AG09319 (cell line): ENCODE data around the gene IL11.
"Not testable (repeated sequence)": the region's sequence is repeated elsewhere in the genome, so short reads cannot be mapped to it uniquely, and the experiment has no call there.

Experiments used
- DNase-seq: peaks from one replicate; pipeline ENCODE4 v3.0.0-alpha.2; 2010; ENCODE audit warnings: low read depth; ENCODE audit errors: extremely low read depth
- TF ChIP-seq, protein P1 (sequence below): IDR thresholded peaks from 2 replicates; pipeline ENCODE4 v1.5.1; 2011; ENCODE audit warnings: low read depth, mild to moderate bottlenecking, inconsistent platforms, low read length, moderate library complexity

The IL11 gene

DNA sequence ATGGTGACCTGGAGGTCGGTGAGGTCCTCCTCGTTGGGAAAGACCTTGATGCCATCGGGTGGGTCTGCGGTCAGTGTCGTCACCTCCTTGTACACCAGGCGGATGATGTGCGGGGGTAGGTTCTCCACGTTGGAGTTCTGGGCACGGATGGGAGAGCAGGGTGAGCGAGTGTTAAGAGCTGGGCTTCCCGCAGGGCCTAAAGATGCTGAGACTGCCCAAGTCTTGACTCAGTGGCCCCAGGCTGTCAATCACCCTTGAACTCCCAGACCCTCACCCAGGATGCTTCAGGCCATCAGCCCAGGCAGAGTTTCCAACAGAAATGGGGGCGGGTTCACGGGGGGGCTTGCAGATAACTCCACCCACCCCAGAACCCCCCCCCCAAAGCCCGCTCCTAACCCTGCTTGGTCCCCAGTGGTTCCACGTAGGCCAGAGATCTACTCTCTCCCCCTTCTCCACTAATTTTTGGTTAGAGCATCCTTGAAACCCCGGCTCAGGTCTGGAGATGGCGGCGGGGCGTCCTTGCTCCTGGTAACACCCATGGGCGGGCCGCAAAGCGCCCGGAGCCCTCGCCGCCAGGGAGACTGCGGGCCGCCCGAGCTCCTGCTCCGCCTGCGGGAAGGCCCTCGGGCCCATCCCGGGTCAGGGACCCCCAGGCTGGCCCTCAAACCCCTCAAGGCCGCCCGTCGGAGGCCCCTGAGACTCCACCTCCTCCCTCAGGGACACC, 36.7 kb upstream of the IL11 start:
- DNase-seq = no peak
- TF ChIP-seq, protein P1, sequence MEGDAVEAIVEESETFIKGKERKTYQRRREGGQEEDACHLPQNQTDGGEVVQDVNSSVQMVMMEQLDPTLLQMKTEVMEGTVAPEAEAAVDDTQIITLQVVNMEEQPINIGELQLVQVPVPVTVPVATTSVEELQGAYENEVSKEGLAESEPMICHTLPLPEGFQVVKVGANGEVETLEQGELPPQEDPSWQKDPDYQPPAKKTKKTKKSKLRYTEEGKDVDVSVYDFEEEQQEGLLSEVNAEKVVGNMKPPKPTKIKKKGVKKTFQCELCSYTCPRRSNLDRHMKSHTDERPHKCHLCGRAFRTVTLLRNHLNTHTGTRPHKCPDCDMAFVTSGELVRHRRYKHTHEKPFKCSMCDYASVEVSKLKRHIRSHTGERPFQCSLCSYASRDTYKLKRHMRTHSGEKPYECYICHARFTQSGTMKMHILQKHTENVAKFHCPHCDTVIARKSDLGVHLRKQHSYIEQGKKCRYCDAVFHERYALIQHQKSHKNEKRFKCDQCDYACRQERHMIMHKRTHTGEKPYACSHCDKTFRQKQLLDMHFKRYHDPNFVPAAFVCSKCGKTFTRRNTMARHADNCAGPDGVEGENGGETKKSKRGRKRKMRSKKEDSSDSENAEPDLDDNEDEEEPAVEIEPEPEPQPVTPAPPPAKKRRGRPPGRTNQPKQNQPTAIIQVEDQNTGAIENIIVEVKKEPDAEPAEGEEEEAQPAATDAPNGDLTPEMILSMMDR = no peak

DNA sequence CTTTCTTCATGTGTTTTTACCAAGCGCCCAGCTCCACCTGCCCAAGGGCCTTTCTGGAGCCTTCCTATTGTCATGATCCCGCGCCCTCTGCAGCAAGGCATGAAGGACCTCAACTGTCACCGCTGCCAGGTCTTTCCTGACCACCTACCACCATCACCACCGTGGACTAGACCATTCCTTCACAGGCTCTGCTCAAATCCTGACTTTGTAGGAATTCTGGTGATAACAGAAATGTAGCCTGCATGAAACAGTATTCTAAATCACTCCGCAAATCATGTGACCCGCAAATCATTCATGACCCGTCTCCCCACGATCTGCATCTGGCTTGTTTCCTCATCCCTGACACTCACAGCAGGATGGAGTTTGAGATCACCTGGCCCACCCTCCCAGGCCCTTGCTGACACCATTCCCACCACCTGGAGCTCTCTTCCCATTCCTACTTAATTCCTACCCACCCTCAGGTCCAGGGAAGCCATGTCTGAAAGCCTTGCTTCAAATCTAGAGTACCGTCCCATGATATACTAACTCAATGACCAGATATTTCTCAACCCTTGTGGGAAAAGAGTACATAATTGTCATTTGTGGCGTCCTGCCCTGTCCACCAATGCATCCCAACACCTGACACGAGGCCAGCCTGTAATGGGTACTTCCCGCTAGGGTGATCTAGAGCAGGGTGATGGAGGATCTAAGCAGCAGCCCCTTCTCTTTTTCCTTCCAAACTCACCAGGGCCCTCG, 36.0 kb upstream of the IL11 start:
- no peak for DNase-seq
- TF ChIP-seq, protein P1 = no peak

DNA sequence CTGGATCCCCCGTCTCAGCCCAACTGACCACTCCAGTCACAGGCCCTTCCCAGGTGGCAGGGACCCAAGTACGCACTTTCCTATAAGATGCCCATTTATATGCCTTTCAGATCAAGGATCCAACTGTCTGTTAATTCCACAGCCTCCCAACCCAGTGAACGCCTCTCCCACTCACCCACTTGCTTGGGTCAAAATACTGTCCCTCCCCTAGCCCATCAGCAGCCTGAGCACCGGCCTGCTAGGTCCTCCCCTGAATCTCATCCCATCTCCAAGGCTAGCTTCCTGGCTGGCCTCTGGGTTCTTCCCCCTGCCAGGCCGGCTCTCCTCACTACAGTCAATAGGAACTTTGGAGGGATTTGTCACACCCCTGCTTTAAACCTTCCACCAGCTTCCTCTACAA, 35.4 kb upstream of the IL11 start:
- TF ChIP-seq, protein P1 = no peak
- DNase-seq = no peak

DNA sequence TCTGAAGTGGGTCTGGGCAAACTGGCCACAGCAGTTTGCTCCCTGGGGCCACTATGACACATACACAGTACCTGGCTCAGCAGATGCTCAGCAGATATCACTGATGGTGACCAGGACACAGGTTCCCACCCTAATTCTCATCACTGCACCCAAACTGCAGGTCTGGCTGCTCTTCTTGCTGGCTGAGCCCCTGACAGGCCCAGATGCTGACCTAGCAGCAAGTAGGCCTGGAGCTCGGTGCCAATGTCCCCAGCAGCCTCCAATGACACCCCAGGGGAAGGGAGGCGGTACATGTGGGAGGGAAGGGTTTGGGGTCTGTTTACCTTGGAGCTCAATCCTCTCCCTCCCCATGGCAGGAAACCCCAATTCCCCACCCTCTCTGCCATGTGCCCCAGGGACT, 32.2 kb upstream of the IL11 start:
- TF ChIP-seq, protein P1 = no peak
- no peak for DNase-seq

DNA sequence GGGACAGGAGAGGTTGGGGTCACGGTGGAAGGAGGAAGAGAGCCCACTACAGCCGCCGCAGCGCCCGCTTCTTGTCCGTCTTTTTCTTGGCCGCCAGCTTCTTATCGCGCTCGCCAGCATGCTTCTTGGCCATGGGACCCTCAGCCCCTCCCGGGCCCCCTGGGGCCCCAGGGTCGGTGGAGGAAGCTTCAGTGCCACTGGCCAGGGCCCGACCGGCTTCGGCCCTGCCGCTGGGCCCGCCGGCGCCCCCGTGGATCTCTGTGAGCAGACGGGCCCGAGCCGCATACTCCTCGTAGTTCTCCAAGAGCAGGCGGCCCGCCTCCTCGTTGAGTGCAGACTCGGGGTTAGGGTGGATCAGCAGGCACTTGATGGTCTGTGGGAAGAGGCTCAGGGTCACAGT, 31.1 kb upstream of the IL11 start:
- DNase-seq = not testable (repeated sequence)

DNA sequence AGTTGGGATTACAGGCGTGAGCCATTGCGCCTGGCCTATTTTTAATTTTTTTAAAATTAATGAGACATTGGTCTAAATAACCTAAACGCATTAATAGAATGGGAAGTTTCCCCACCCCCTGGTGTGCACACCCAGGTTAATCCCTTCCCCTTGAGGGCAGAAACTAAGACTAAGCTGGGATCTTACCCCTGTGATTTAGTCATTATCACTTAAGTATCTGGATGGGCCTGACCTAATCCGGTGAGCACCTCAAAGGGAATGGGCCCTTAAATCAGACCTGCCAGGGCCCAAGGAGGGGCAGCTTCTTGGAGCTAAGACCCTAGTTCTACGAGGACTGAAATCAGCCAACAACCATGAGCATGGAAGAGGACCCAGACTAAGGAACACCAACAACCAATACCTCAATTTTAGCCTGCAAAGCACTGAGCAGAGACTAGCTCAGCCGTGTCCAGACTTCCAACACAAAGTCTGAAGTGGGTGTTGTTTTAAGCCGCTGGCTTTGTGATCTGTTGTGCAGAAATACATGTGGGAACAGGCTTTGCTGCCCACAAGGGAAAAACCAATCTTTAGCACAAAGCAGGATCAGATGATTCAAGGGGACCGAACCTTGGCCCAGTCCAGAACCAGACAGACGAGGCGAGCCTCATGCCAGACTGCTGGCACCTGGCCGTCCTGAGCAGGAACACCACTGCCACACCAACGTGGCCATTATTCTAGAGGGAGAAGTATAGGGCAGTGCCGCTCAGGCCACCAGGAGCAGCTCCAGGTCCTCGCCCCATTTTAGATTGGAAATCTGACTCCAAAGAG, 30.2 kb upstream of the IL11 start:
- TF ChIP-seq, protein P1 = no peak
- no peak for DNase-seq

DNA sequence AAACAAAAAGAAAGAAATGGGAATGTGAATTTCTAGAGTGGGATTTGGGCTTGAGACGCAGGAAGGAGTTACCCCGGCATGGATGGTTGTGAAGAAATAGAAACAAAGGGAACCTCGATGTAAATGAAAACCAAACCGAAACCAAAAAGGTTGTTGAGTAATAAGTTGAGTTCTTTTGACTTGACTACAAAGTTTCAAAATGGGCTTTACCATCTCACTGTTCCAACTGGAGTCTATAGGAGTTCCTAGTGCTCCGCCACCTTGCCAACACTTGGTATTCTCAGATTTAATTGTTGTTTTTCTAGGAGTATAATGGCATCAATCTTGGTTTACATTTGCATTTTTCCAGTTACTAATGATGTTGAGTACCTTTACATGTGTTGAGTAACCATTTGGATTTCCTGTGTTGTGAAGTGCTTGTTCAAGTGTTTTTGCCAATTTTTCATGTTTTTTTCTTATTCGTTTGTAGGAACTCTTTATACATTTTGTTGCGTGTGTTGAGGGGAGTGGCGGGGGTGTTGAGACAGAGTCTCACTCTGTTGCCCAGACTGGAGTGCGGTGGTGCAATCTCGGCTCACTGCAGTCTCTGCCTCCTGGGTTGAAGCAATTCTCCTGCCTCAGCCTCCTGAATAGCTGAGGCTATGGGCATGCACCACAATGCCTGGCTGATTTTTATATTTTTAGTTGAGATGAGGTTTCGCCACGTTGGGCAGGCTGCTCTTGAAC, 28.1 kb upstream of the IL11 start:
- no peak for DNase-seq

More for the DNA sequence above, 28.1 kb upstream of the IL11 start:
- TF ChIP-seq, protein P1 = no peak
